Neural cell (in vitro differentiated cells): ENCODE measurements around the gene ABAT.

Experiments used
- EP300 ChIP-seq: fragments of 450-650 bp; conservative IDR thresholded peaks from 2 replicates; pipeline ENCODE4 v1.6.1; 2014; ENCODE audit warnings: antibody characterized with exemption, mild to moderate bottlenecking, moderate library complexity; ENCODE audit not compliant: poor library complexity, severe bottlenecking
- EZH2 ChIP-seq: fragments of 200-600, 300-800 bp; shearing (Covaris generic), sonication (generic); IDR thresholded peaks from 2 replicates; pipeline ENCODE4 v1.6.1; 2014; ENCODE audit warnings: antibody characterized with exemption, low read length, borderline replicate concordance, mild to moderate bottlenecking; ENCODE audit not compliant: insufficient read depth, poor library complexity, severe bottlenecking
- MXI1 ChIP-seq: fragments of 450-650 bp; conservative IDR thresholded peaks from 2 replicates; pipeline ENCODE4 v1.6.1; 2014; ENCODE audit warnings: antibody characterized with exemption, mild to moderate bottlenecking; ENCODE audit not compliant: poor library complexity, severe bottlenecking
- POLR2AphosphoS5 ChIP-seq: IDR thresholded peaks from 2 replicates; pipeline ENCODE4 v1.6.1; 2012
- RAD21 ChIP-seq: fragments of 450-650 bp; conservative IDR thresholded peaks from 2 replicates; pipeline ENCODE4 v1.6.1; 2014; ENCODE audit warnings: antibody characterized with exemption, mild to moderate bottlenecking, moderate library complexity
- TAF1 ChIP-seq: IDR thresholded peaks from 2 replicates; pipeline ENCODE4 v1.6.1; 2012; ENCODE audit warnings: low read depth
- TF ChIP-seq, protein P1 (sequence below): IDR thresholded peaks from 2 replicates; pipeline ENCODE4 v1.6.1; 2012; ENCODE audit warnings: borderline replicate concordance
- TF ChIP-seq, protein P2 (sequence below): fragments of 450-650 bp; IDR thresholded peaks from 2 replicates; pipeline ENCODE4 v1.5.1; 2014; ENCODE audit warnings: antibody characterized with exemption, mild to moderate bottlenecking, moderate library complexity; ENCODE audit not compliant: poor library complexity, severe bottlenecking

DNA sequence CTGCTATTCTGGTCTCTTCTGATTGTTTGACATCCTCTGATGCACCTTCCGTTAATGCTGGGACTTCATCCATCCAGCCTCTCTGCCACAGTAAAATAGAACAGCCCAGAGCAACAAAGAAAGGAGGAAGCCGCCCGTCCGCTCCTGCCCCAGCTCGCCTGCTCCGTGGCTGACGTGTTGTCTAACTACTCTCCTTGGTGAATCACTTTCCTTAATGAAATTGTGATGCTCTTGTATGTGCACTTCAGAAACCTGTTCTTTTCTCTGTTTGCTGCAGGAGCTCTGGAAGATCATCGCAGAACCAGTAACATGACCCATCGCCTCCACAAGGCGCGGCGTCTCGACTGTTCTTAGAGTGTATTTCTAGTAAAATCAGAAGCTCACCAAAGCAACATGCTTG, 28.6 kb upstream of the ABAT start:
- TF ChIP-seq, protein P1, sequence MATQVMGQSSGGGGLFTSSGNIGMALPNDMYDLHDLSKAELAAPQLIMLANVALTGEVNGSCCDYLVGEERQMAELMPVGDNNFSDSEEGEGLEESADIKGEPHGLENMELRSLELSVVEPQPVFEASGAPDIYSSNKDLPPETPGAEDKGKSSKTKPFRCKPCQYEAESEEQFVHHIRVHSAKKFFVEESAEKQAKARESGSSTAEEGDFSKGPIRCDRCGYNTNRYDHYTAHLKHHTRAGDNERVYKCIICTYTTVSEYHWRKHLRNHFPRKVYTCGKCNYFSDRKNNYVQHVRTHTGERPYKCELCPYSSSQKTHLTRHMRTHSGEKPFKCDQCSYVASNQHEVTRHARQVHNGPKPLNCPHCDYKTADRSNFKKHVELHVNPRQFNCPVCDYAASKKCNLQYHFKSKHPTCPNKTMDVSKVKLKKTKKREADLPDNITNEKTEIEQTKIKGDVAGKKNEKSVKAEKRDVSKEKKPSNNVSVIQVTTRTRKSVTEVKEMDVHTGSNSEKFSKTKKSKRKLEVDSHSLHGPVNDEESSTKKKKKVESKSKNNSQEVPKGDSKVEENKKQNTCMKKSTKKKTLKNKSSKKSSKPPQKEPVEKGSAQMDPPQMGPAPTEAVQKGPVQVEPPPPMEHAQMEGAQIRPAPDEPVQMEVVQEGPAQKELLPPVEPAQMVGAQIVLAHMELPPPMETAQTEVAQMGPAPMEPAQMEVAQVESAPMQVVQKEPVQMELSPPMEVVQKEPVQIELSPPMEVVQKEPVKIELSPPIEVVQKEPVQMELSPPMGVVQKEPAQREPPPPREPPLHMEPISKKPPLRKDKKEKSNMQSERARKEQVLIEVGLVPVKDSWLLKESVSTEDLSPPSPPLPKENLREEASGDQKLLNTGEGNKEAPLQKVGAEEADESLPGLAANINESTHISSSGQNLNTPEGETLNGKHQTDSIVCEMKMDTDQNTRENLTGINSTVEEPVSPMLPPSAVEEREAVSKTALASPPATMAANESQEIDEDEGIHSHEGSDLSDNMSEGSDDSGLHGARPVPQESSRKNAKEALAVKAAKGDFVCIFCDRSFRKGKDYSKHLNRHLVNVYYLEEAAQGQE, result no peak
- TF ChIP-seq, protein P2, sequence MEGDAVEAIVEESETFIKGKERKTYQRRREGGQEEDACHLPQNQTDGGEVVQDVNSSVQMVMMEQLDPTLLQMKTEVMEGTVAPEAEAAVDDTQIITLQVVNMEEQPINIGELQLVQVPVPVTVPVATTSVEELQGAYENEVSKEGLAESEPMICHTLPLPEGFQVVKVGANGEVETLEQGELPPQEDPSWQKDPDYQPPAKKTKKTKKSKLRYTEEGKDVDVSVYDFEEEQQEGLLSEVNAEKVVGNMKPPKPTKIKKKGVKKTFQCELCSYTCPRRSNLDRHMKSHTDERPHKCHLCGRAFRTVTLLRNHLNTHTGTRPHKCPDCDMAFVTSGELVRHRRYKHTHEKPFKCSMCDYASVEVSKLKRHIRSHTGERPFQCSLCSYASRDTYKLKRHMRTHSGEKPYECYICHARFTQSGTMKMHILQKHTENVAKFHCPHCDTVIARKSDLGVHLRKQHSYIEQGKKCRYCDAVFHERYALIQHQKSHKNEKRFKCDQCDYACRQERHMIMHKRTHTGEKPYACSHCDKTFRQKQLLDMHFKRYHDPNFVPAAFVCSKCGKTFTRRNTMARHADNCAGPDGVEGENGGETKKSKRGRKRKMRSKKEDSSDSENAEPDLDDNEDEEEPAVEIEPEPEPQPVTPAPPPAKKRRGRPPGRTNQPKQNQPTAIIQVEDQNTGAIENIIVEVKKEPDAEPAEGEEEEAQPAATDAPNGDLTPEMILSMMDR, result no peak
- TF ChIP-seq POLR2AphosphoS5 (no peak), RAD21 (no peak), EZH2 (no peak), MXI1 (no peak), EP300 (no peak), TAF1 (no peak)
